Sigmoid colon (tissue), 4 donors: ENCODE data around the gene CCL1.

Experiments
- CTCF ChIP-seq, 4 experiments: fragments of 450-650 bp in 3 of 4; fragments of 200-600 bp in 1 of 4; IDR thresholded peaks; one replicate each; pipeline ENCODE4 v1.5.1; 2016 to 2019; ENCODE audit warnings: antibody characterized with exemption in 4 of 4, mild to moderate bottlenecking in 3 of 4, moderate library complexity in 2 of 4
- EP300 ChIP-seq, 4 donors: sonication (generic); formaldehyde crosslinking; IDR thresholded peaks; one replicate each; pipeline ENCODE4 v1.6.1; 2017; ENCODE audit warnings: antibody characterized with exemption in 4 of 4
- POLR2AphosphoS5 ChIP-seq, 4 donors: sonication (generic); formaldehyde crosslinking; IDR thresholded peaks; one replicate each; pipeline ENCODE4 v1.6.1; 2017; ENCODE audit warnings: antibody characterized with exemption in 4 of 4

- no peak for TF ChIP-seq EP300 (IDR thresholded peaks at IDR 0.05)
- no peak for TF ChIP-seq CTCF (IDR thresholded peaks at IDR 0.05)
- TF ChIP-seq POLR2AphosphoS5 (IDR thresholded peaks at IDR 0.05): no peak
Measured at GRCh38 chr17:34369571-34369970, 6.5 kb upstream of the CCL1 start.
